ENCODE results near the gene TMEM272.
"Not testable (repeated sequence)": the region's sequence is repeated elsewhere in the genome, so short reads cannot be mapped to it uniquely, and the experiment has no call there.

TMEM272 gene

GRCh38 chr13:51824712-51825111, 20.3 kb downstream of the TMEM272 start:
- not testable (repeated sequence) for DNase-seq

- no peak for DNase-seq
Observed at GRCh38 chr13:51823863-51824262, 21.1 kb downstream of the TMEM272 start.

GRCh38 chr13:51823359-51823758, 21.6 kb downstream of the TMEM272 start:
- DNase-seq = no peak

- DNase-seq = no peak
Observed at GRCh38 chr13:51822106-51822815, 22.7 kb downstream of the TMEM272 start.

- DNase-seq = no peak
Observed at GRCh38 chr13:51821606-51822005, 23.4 kb downstream of the TMEM272 start.

GRCh38 chr13:51820016-51820597, 24.9 kb downstream of the TMEM272 start:
- no peak for DNase-seq

GRCh38 chr13:51819544-51819943, 25.4 kb downstream of the TMEM272 start:
- DNase-seq = no peak

- DNase-seq = no peak
Observed at GRCh38 chr13:51818781-51819511, 26.0 kb downstream of the TMEM272 start.

- DNase-seq = no peak
Observed at GRCh38 chr13:51818276-51818675, 26.7 kb downstream of the TMEM272 start.

GRCh38 chr13:51817717-51818116, 27.3 kb downstream of the TMEM272 start:
- DNase-seq = no peak

GRCh38 chr13:51816604-51817249, 28.2 kb downstream of the TMEM272 start:
- DNase-seq = no peak

GRCh38 chr13:51815848-51816247, 29.1 kb downstream of the TMEM272 start:
- no peak for DNase-seq

- DNase-seq = peak; percentile 58
Observed at GRCh38 chr13:51814825-51815650, 29.9 kb downstream of the TMEM272 start.

GRCh38 chr13:51814071-51814470, 30.9 kb downstream of the TMEM272 start:
- no peak for DNase-seq

- DNase-seq = no peak
Observed at GRCh38 chr13:51811920-51812451, 33.0 kb downstream of the TMEM272 start.

- no peak for DNase-seq
Observed at GRCh38 chr13:51811046-51811445, 33.9 kb downstream of the TMEM272 start.

GRCh38 chr13:51808811-51809210, 36.2 kb downstream of the TMEM272 start:
- DNase-seq = no peak

- DNase-seq = no peak
Observed at GRCh38 chr13:51807041-51807440, 37.9 kb downstream of the TMEM272 start.

- peak in 1 of 2 experiments; percentile 21 for DNase-seq
Observed at GRCh38 chr13:51806566-51806965, 38.4 kb downstream of the TMEM272 start.

- no peak for DNase-seq
Observed at GRCh38 chr13:51805925-51806324, 39.1 kb downstream of the TMEM272 start.

- no peak for DNase-seq
Observed at GRCh38 chr13:51805313-51805712, 39.7 kb downstream of the TMEM272 start.

All from NCI-H2081 (cell line).